ENCODE results near the gene TFB2M.
A peak's percentile ranks its signal among the peaks of the same experiment; 100 is the strongest.
"Not testable (repeated sequence)": the region's sequence is repeated elsewhere in the genome, so short reads cannot be mapped to it uniquely, and the experiment has no call there.

TFB2M gene

DNA sequence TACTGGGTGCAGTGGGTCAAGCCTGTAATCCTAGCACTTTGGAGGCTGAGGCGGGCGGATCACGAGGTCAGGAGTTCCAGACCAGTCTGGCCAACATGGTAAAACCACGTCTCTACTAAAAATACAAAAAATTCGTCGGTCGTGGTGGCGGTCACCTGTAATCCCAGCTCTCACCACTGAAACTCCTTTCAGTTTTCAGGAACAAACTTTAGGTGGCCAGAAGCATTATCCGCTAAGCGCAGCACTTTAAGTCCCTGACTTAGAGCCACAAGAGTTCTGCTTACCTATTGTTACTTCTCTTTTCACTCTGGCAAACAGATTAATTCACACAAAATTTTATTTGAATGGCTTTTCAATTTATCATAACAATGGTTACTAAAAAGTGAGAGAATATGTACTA, 5.2 kb downstream of the TFB2M start:
- DNase-seq (ENCODE audit: extremely low spot score, insufficient read length, low read depth) = not testable (repeated sequence)
- peak; percentile 29 for FAIRE-seq

DNA sequence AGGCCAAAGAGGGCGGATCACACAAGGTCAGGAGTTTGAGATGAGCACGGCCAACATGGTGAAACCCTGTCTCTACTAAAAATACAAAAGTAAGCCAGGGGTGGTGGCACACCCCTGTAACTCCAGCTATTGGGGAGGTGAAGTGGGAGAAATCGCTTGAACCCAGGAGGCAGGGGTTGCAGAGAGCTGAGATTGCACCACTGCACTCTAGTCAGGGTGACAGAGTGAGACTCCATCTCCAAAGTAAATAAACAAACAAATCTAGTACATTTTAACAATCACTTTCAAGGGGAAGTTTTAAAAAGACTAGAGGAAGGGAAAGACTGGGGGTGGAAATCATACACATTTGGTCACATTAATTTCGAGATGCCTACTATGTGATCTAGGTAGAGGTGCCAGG, 6.8 kb downstream of the TFB2M start:
- FAIRE-seq (no peak), DNase-seq (ENCODE audit: extremely low spot score, insufficient read length, low read depth) (no peak)

DNA sequence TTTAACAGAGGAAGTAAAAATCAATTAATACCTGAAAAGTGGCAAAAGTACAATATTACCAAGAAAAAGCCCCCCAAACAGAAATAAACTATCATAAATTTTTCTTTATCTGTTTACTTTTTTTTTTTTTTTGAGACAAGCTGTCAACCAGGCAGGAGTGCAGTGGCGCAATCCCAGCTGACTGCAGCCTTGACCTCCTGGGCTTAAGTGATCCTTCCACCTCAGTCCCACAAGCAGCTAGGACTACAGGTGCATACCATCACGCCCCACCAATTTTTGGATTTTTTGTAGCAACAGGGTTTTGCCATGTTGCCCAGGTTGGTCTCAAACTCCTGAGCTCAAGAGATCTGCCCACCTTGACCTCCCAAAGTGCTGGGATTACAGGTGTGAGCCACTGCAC, 8.0 kb downstream of the TFB2M start:
- DNase-seq (ENCODE audit: extremely low spot score, insufficient read length, low read depth) (no peak), FAIRE-seq (no peak)

DNA sequence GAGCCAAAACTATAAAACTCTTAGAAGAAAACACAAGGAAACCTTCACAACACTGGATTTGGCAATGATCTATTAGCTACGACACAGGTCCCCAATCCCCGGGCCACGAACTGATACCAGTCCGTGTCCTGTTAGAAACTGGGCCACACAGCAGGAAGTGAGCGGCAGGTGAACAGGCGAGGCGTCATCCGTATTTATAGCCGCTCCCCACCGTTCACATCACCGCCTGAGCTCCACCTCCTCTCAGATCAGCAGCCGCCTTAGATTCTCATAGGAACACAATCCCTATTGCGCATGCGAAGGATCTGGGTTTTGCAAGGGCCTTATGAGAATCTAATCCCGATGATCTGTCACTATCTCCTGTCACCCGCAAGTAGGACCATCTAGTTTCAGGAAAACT, 11.9 kb downstream of the TFB2M start:
- FAIRE-seq = no peak
- no peak for DNase-seq (ENCODE audit: extremely low spot score, insufficient read length, low read depth)

DNA sequence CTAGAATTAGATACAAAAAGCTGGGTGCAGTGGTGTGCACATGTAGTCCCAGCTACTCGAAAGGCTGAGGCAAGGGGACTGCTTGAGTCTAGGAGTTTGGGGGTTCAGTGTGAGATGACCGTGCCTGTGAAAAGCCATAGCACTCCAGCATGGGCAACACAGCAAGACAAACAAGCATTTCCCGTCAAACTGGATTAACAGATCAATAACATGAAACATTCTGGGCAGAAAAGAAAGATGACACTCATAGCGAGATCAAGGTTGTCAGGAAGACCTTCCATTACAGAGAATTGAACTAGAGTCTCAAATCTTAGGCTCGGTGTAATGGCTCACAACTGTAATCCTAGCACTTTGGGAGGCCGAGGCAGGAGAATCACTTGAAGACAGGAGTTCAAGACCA, 14.0 kb downstream of the TFB2M start:
- DNase-seq (ENCODE audit: extremely low spot score, insufficient read length, low read depth) (no peak), FAIRE-seq (no peak)

DNA sequence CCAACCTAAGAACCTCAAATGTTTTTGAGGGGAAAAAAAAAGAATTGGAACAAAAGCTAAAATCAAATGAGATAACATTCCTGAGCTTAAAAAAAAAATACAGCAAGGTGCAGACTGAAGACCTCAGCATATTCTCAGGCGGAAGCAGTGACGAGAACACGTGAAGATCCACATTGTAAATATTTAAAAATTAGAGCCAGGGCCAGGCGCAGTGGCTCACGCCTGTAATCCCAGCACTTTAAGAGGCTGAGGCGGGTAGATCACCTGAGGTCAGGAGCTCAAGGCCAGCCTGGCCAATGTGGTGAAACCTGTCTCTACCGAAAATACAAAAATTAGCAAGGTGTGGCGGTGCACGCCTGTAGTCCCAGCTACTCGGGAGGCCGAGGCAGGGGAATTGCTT, 15.7 kb downstream of the TFB2M start:
- DNase-seq (ENCODE audit: extremely low spot score, insufficient read length, low read depth) = no peak
- FAIRE-seq = no peak

DNA sequence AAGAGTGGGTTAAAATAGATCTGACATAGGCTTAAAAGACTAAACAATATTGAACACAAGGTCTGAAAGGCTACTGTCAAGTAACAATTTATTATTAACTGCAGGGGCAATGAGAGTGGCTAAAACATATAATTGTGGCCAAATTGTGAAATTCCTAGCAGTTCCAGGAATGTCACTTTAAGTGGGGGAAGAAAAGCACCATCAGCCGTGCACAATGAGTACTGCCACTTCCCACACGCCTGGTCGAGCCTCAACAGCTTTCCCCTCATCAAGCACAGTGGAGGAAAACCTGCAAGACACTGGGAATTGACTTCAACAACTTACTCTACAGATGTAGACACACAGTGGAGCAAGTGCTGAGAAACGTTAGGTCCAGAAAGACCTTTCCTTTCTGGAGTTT, 16.4 kb downstream of the TFB2M start:
- FAIRE-seq (no peak), DNase-seq (ENCODE audit: extremely low spot score, insufficient read length, low read depth) (no peak)

DNA sequence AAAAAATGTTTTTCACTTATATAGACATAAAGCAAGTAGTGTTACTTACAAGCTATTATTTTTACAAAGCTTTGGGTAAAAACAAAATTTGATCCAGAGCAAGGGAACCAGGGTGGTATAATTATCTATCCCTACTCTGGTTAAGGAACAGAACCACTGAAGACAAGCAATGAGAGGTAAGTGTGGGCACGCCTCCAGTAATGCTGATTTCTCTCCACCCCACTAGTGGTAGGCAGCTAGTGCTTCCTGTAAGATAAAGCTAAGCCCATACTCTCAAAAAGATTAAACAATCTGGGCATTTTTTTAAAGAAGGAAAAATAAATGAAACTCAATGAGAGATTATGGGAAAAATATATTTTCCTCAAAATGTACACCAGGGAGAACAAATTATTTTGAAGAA, 22.1 kb downstream of the TFB2M start:
- DNase-seq (ENCODE audit: extremely low spot score, insufficient read length, low read depth) (no peak), FAIRE-seq (no peak)

DNA sequence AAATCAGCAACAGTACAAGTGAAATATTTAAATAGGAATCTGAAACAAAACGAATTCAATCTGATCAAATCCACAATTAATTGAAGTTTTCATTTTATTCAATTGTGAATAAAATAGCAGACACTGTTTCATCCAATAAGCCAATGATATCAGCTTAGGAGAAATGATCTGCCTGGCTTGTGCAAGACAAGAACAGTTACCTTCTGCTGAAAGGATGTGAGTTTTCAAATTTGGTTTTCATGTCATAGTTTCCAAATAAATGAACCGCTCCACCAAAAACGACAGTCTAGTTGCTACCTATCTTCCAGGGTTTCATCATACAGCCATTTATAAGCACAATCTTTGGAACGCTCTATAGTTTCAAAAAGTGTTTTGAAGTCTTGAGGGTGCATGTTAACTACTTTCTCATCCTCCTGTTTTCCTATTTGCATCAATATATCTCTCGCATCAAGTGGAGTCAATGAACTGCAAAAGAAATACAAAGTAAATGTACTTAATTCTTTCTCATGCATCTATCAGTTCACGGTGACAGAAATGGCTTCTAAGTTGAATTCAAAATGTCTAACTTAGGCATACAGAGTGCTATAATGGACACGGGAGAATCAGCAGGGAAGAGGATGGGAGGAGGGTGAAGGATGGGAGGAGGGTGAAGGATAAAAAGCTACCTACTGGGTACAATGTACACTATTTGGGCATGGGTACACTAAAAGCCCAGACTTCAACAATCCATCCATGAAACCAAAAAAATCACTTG, 25.1 kb downstream of the TFB2M start:
- DNase-seq (ENCODE audit: extremely low spot score, insufficient read length, low read depth) (no peak), FAIRE-seq (no peak)

DNA sequence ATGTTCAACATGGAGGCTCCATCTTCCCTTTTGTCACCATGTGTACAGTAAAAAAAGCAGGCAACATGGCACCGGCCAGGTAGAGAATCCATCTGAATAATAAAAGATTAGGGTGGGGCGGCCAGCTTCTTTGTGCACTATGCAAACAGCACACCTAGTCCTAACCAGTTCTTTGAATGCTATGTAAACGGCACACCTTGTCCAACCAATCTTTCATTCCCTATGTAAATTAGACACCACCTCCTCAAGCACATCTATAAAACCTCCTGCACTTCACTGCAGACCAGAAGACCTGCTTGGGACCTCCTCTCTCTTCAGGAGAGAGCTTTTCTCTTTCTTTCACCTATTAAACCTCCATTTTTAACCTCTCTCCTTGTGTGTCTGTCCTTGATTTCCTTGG, 28.2 kb downstream of the TFB2M start:
- no peak for FAIRE-seq
- no peak for DNase-seq (ENCODE audit: extremely low spot score, insufficient read length, low read depth)

DNA sequence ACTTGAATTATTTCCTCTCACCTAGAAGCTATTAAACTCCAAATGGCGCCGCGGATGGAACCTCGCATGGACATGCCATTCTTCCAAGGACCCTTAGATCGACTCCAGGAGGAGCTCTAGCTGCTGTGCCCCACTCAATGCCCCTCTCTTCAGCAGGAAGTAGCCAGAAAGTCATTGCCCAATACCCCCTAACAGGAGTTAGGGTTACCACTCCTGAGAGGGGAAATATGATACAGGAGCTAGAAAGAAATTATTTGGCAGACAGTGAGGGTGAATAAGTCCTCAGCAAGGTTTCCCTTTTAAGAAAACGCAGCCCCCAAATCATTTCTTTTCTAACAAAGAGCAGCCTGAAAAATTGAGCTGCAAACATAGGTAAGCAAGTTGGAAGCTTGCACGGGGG, 28.6 kb downstream of the TFB2M start:
- DNase-seq (ENCODE audit: extremely low spot score, insufficient read length, low read depth) = no peak
- FAIRE-seq = no peak

DNA sequence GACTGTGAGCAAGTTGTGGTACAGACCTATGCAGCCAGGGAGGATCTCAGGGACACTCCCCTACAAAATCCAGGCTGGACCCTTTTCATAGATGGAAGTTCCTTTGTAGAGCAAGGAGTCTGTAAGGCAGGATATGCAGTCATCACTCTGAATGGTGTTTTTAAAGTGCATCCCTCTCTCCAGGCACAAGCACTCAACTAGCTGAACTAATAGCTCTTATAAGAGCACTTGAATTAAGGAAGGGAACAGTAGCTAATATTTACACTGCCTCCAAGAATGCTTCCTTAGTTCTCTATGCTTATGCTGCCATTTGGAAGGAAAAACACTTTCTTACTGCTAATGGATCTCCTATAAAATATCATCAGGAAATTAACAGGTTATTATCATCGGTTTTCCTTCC, 31.9 kb downstream of the TFB2M start:
- DNase-seq (ENCODE audit: extremely low spot score, insufficient read length, low read depth) (no peak), FAIRE-seq (no peak)

DNA sequence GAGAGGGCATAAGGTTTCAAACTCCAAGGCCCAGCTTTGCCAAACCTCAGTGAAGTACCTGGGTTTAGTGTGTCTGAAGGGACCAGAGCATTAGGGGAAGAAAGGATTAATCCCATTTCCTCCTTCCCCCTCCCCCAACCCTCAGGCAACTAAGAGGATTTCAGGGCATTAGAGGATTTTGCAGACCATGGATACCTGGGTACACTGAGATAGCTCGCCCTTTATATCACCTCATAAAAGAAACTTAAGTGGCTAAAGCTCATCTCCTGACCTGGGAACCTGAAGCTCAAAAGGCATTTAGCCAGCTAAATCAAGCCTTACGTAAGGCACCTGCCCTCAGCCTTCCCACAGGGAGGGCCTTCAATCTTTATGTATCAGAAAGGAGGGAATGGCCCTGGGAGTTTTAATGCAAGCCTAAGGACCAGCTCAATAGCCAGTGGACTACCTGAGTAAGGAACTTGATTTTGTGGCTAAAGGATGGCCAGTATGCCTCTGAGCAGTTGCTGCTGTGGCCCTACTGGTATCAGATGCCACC, 32.6 kb downstream of the TFB2M start:
- DNase-seq (ENCODE audit: extremely low spot score, insufficient read length, low read depth) (no peak), FAIRE-seq (no peak)

DNA sequence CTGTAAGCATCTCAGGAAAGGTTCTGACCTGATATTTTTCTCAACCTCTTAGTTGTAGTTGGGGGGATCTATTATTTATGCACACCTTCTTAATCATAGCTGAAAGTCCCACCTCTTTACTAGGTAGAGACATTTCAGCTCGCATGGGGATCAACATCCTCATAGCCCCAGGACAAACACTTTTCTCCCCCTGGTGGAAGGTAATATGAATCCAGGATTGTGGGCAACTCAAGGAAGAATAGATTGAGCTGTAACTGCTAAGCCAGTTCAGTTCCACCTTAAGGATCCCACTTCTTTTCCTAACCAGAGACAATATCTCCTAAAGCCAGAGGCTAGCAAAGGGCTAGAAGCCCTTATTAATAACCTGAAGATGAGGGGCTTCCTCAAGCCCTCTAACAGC, 33.5 kb downstream of the TFB2M start:
- FAIRE-seq (no peak), DNase-seq (ENCODE audit: extremely low spot score, insufficient read length, low read depth) (no peak)

DNA sequence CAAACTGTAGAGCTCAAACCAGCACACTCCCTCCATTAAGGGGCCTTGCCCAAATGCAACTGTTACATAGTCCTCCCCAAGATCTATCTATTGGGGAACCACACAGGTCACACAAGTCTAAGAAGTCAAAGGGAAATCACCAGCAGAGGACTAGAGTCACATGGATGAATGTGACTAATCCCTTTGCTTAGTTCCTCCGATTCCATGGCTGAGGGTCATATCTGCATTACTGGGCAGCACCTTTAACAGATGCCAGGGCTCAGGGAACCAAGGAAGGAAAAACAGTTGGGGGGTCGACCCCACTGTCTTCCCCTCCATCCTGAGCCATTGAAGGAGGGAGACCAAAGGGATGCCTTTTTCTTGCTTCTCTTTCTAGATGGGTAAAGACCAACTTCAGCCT, 35.6 kb downstream of the TFB2M start:
- DNase-seq (ENCODE audit: extremely low spot score, insufficient read length, low read depth) (no peak), FAIRE-seq (no peak)

DNA sequence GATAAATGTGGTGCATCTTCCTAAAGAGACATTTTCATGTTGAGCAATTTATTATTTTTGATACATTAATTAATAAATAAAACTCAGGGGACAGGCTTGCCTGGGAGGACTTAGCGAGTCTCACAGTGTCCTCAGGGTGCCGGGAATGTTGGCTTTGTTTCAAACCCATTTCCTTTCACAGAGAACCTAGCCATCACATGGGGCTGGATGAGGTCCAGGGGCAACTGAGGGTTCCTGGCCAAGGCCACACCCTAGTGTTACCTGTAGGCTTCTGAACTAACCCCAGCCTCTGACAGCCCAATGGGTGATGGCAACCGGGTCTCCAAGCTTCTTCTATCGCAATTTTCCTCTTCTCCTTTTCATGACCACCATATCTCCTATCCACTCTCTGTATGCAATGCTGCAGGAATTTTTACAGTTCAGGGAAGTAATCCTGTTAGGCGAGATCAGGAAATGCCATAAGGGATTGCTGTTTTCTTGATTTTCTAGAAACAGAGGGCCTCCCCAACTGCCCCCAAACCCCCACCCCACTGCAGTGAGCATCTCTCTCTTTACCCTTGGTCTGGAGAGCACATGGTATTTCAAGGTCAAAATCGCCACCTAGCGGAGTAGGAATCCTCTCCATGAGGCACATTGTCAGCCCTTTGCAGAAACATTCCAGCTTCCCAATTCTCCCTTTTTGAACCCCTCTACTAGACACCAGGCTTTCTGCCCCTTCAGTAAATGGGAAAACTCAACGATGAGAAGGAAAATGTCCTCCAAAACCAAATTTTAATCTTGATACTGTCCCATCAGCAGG, 36.9 kb downstream of the TFB2M start:
- DNase-seq (ENCODE audit: extremely low spot score, insufficient read length, low read depth) = no peak

DNA sequence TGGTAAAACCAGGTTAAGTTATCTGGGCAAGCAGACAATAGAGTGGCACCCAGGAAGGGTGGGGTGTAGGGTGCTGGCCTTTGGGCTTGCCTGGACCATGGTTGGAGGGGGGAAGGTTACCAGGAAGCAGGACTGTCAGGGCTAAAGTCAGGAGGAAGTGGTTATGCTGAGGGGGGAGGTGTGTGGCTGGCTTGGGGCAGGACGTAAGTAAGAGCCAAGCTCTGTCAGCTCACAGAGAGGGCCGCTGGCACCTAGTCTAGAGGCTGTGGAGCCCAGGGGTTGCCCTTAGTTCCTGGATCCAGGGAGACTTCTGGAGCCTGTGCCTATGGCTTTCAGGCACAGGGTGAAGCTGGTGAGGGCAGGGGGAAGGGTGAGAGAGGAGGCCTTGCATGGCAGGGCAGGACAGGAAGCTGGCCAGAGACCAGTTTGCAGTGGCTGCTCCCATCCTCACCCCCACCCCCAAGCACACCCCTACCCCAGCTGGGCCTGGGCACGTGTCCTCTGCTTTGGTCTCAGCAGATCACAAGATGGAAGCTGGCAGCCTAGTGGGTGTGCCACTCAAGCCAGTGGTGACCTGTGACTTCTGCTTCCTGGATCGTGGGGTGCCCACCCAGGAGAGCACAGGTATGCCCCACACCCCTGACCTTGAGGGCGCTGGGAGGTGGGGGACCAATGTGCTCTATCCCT, 38.5 kb downstream of the TFB2M start:
- DNase-seq (ENCODE audit: extremely low spot score, insufficient read length, low read depth) (no peak), FAIRE-seq (peak; percentile 36)

More for the DNA sequence above, 36.9 kb downstream of the TFB2M start:
- no peak for FAIRE-seq

DNA sequence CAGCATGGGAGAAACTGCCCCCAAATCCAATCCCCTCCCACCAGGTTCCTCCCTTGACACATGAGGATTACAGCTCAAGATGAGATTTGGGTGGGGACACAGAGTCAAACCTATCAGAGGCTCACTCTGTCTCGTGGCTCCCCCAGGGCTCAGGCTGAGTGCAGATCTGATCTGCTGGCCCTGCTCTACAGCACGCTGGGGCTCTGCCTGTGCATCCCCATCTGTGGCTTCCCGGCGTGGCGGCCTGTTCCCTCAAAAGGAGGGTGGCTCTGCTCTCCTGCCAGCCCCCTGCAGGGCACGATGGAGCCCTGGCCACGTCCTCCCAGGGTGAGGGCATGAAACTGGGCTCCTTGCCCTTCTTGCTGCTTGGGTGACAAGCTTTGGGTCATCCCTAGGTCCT, 39.1 kb downstream of the TFB2M start:
- no peak for FAIRE-seq
- DNase-seq (ENCODE audit: extremely low spot score, insufficient read length, low read depth) = no peak

DNA sequence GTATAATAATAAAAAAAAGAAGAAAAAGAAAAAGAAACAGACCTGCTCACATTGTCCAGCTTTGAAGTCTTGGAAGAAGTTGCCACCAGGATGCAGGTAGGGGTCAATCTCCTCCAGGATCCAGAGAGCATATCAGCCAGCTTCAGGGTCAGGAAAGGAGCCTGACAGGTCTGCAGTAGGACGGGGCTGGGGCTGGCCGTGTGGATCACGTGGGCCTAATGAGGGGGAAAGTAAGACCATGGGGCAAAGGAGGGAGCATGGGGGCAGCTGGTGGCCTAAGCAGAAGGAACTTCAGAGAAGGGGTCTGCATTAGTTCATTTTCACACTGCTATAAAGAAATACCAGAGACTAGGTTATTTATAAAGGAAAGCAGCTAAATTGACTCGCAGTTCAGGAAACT, 39.7 kb downstream of the TFB2M start:
- DNase-seq (ENCODE audit: extremely low spot score, insufficient read length, low read depth) (no peak), FAIRE-seq (no peak)

DNA sequence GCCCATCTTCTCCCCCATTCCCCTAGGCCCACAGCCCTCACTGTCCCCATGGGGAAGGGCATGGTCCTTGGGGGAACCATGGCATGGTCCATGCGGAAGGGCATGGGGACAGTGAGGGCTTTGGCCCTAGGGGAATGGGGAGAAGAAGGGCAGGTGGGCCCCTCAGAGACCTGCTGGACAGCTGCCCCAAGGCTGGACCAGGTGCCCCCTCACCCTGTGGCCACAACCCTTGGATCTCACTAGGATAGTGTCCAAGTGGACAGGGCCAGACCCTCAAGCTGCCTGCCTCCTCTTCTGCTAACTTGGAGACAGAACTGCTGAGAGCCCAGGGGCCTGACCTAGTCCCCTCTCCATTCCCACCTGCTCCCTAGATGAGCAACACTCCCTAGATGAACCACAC, 46.5 kb downstream of the TFB2M start:
- no peak for FAIRE-seq
- no peak for DNase-seq (ENCODE audit: extremely low spot score, insufficient read length, low read depth)
